ENCODE results near the gene RABEP1. TPM values are rescaled to one million over a fixed set of nuclear protein-coding genes. Genes with fewer than 3 reads are reported as not detected.

Gene RABEP1
- polyA plus RNA-seq, 1 experiment = 14.9 TPM

DNA sequence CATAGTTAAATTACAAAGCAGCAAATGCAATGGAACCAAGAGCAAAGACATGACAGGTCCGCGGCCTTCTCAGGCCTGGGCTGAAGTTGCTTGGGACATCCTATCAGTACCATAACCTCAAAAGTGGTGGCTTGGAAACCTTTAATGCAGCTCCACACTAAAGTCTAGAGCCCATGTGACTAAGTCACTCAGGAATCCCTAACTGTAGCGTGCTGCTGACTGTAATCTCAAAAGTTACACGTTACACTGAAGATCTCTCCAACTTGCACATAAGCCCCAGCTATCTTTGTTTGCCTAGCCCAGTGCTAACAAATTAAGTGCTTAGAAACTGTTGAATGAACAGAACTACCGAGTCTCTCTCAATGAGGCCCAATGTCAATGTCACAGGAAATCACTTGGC lies 109.6 kb downstream of the RABEP1 start:
- H3K4me3 ChIP-seq (ENCODE audit: low read depth, low read length) = no peak overlapping the region
- TF ChIP-seq, protein P1, sequence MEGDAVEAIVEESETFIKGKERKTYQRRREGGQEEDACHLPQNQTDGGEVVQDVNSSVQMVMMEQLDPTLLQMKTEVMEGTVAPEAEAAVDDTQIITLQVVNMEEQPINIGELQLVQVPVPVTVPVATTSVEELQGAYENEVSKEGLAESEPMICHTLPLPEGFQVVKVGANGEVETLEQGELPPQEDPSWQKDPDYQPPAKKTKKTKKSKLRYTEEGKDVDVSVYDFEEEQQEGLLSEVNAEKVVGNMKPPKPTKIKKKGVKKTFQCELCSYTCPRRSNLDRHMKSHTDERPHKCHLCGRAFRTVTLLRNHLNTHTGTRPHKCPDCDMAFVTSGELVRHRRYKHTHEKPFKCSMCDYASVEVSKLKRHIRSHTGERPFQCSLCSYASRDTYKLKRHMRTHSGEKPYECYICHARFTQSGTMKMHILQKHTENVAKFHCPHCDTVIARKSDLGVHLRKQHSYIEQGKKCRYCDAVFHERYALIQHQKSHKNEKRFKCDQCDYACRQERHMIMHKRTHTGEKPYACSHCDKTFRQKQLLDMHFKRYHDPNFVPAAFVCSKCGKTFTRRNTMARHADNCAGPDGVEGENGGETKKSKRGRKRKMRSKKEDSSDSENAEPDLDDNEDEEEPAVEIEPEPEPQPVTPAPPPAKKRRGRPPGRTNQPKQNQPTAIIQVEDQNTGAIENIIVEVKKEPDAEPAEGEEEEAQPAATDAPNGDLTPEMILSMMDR (IDR thresholded peaks at IDR 0.05; ENCODE audit: insufficient read depth, low read depth, low read length) = no peak
- H3K27me3 ChIP-seq (ENCODE audit: control insufficient read depth, insufficient read depth, low read length) = no peaks in the 10 kb centered on the region
- ChIA-PET CTCF (interaction anchor here (0.6 to 2.0 kb wide), 3 partner anchors 13 to 28 kb away, joined by 3 to 5 read pairs (median 3); partner anchors contain the start of gene NUP88), POLR2A (no interaction called here)
- peaks cover 10% of the 10 kb centered on the region for H3K36me3 ChIP-seq (ENCODE audit: control insufficient read depth, insufficient read depth, low read length)
- no peak for DNase-seq (ENCODE audit: low read depth)

DNA sequence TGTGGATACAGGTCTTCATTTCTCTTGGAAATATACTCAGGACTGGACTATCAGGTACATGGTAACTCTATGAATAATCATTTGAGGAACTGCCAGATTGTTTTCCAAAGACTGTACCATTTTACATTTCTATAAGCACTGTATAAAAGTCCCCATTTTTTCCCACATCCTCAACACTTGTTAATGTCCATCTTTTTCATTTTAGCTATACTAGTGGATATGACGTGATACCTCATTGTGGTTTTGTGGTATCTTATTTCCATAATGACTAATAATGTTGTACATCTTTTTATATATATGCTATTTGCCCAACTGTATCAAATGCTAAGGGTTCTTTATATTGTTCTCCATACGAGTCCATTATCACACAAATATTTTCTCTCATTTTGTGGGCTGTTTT lies 114.5 kb downstream of the RABEP1 start:
- DNase-seq (ENCODE audit: low read depth) = no peak
- H3K36me3 ChIP-seq (ENCODE audit: control insufficient read depth, insufficient read depth, low read length) = peaks cover 4% of the 10 kb centered on the region
- no peak overlapping the region for H3K4me3 ChIP-seq (ENCODE audit: low read depth, low read length)
- H3K27me3 ChIP-seq (ENCODE audit: control insufficient read depth, insufficient read depth, low read length) = no peaks in the 10 kb centered on the region
- ChIA-PET CTCF (no interaction called here), POLR2A (no interaction called here)
- TF ChIP-seq, protein P1 (IDR thresholded peaks at IDR 0.05; ENCODE audit: insufficient read depth, low read depth, low read length) = no peak

DNA sequence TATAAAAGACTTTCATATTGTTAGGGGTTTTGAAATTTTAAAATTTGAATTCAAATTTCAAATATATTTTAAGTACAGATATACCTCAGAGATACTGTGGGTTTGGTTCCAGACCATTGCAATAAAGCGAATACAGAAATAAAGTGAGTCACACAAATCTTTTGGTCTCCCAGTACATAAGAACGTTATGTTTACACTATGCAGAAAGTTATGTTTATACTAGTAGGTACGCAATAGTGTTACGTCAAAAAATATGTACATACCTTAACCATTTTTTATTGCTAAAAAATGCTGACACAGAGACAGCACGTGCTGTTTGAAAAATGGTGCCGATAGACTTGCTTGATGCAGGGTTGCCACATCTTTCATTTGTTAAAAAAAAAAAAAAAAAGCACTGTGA lies 117.7 kb downstream of the RABEP1 start:
- ChIA-PET CTCF (no interaction called here), POLR2A (no interaction called here)
- H3K27me3 ChIP-seq (ENCODE audit: control insufficient read depth, insufficient read depth, low read length) = no peaks in the 10 kb centered on the region
- no peaks in the 10 kb centered on the region; the same call in none of the 2 replicates for H3K36me3 ChIP-seq (ENCODE audit: control insufficient read depth, insufficient read depth, low read length)
- no peak for DNase-seq (ENCODE audit: low read depth)
- TF ChIP-seq, protein P1 (IDR thresholded peaks at IDR 0.05; ENCODE audit: insufficient read depth, low read depth, low read length) = no peak
- H3K4me3 ChIP-seq (ENCODE audit: low read depth, low read length) = no peak overlapping the region

DNA sequence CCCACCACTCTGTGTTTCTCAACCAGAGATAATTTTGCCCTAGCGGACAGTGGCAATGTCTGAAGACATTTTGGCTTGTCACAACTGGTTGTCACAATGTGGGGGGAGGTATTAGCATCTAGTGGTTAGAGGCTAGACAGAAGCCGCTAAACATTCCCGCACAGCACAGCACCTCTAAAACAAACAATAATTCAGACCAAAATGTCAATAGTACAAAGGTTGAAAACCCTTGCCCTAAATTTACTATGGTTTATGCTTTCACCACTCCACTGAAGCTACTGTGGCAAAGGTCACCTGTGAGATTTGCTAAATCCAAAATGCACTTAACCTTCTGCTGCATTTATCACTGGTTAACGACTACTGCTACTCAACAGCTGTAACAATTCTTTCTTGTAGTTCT lies 123.3 kb downstream of the RABEP1 start:
- no peaks in the 10 kb centered on the region for H3K27me3 ChIP-seq (ENCODE audit: control insufficient read depth, insufficient read depth, low read length)
- TF ChIP-seq, protein P1 (IDR thresholded peaks at IDR 0.05; ENCODE audit: insufficient read depth, low read depth, low read length) = no peak
- ChIA-PET CTCF (interaction anchor here (0.6 kb wide), 1 partner anchor 98 kb away, joined by 3 read pairs; no protein-coding TSS in a partner anchor), POLR2A (no interaction called here)
- H3K4me3 ChIP-seq (ENCODE audit: low read depth, low read length) = no peak overlapping the region
- peaks cover 7% of the 10 kb centered on the region for H3K36me3 ChIP-seq (ENCODE audit: control insufficient read depth, insufficient read depth, low read length)
- DNase-seq (ENCODE audit: low read depth) = no peak

DNA sequence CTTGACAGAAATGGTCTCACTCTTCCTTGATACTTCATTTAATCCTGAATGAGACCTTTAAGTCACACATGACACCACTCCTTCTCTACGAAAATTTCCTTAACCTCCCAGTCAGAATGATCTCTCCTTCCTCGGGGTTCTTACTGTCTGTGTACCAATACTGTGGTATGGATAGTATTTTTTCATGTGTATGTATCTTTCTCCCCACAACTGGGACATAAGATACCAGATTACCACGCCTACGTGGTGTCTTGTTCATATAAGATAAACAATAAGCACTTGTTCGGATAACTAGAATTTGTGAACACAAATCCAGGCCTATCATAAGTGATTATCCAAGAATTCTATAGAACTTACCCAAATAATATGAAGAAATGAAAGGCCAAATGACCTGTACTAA lies 126.1 kb downstream of the RABEP1 start:
- Histone ChIP-seq H3K4me3 (ENCODE audit: low read depth, low read length) (no peak overlapping the region), H3K27me3 (ENCODE audit: control insufficient read depth, insufficient read depth, low read length) (no peaks in the 10 kb centered on the region), H3K36me3 (ENCODE audit: control insufficient read depth, insufficient read depth, low read length) (peaks cover 11% of the 10 kb centered on the region)
- TF ChIP-seq, protein P1 (IDR thresholded peaks at IDR 0.05; ENCODE audit: insufficient read depth, low read depth, low read length) = no peak
- ChIA-PET POLR2A (no interaction called here), CTCF (no interaction called here)
- DNase-seq (ENCODE audit: low read depth) = no peak
